NCI-H1105 treated with DMSO at 0.1 percent for 48 hours (cell line): ENCODE results near the gene BCL10.

Experiments
- DNase-seq: peaks from one replicate; lab custom pipeline; 2025; lab: John Stamatoyannopoulos, UW

Gene BCL10

GRCh38 chr1:85220756-85221201, 55.7 kb downstream of the BCL10 start:
- no peak for DNase-seq

GRCh38 chr1:85219853-85220610, 56.4 kb downstream of the BCL10 start:
- DNase-seq: no peak

GRCh38 chr1:85216697-85217096, 59.7 kb downstream of the BCL10 start:
- no peak for DNase-seq
